Suprapubic skin (tissue), 4 donors: ENCODE measurements around the gene PARD3B.

ENCODE experiments used
- CTCF ChIP-seq, 2 donors: fragments of 200-600 bp in 1 of 2; fragments of 450-650 bp in 1 of 2; sonication (generic) in 1 of 2; IDR thresholded peaks; one replicate each; pipeline ENCODE4 v1.5.1; 2016 to 2019; ENCODE audit warnings: antibody characterized with exemption in 2 of 2, mild to moderate bottlenecking in 1 of 2, moderate library complexity in 1 of 2
- POLR2A ChIP-seq, 2 donors: fragments of 450-650 bp; IDR thresholded peaks; one replicate each; pipeline ENCODE4 v1.6.1; 2017; ENCODE audit warnings: antibody characterized with exemption in 2 of 2, mild to moderate bottlenecking in 2 of 2, moderate library complexity in 2 of 2
- POLR2AphosphoS5 ChIP-seq, 3 donors: sonication (generic); formaldehyde crosslinking; IDR thresholded peaks; one replicate each; pipeline ENCODE4 v1.6.1; 2017; ENCODE audit warnings: antibody characterized with exemption in 3 of 3

GRCh38 chr2:204877691-204878090, 332.4 kb downstream of the PARD3B start:
- TF ChIP-seq POLR2AphosphoS5 (IDR thresholded peaks at IDR 0.05) (no peak), CTCF (IDR thresholded peaks at IDR 0.05) (no peak), POLR2A (IDR thresholded peaks at IDR 0.05) (no peak)
